GM21360 (cell line): Measurements from ENCODE around the gene PRELP.
"Not testable (repeated sequence)": the region's sequence is repeated elsewhere in the genome, so short reads cannot be mapped to it uniquely, and the experiment has no call there.

Source experiments
- ATAC-seq: cut with Tn5 transposase; IDR thresholded peaks from one replicate; pipeline ENCODE4 v1.9.1; 2021; ENCODE audit warnings: mild to moderate bottlenecking, moderate library complexity; ENCODE audit not compliant: unreplicated experiment

PRELP gene

DNA sequence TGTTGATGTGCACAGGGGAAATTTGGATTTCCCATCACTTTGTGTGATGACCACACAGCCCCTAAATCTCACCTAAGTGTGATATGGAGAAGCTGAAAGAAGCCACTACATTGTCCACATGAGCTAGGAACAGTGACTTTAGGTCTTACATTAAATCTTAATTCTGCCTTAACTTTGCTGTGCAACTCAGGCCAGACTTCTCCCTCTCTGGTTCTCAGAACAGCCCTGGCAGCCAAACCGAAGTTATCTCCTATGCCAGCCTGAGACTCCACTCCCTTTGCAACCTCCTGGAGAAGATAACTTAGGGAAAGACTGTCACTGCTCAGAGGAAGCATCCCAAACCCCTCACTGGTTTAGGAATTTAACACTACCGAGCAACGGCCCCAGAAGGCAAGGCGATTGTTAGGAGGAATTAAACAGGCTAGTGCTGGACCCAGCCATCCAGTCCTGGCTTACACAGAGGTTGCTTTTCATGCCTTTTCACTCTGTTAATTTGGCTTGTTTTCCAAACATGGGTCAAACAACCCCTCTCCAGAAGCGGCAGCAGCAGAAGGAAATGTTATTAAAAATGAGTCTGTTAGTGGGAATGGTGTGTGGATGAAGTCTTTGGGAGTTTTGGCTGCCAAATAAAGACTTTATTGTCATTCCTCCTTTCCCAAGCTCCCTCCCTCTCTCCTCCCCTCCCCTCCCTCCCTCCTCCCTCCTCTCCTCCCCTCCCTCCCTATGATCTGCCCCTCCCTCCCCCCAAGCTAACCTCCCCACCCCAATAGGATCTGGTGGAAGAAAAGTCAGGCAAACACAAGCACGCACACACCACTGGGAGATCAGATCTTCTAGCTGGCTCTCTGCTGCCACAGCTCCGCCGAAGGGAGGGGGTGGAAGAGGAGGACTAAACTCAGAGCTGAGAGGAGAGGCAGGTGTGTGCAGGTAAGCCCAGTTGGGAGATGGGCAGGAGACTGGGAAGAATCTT is at the start of gene PRELP:
PRELP (plus strand) TSS at position 795 of the 970 bp plus-strand sequence. CDS start 7,379 bp downstream, outside the sequence.
- no peak for ATAC-seq

DNA sequence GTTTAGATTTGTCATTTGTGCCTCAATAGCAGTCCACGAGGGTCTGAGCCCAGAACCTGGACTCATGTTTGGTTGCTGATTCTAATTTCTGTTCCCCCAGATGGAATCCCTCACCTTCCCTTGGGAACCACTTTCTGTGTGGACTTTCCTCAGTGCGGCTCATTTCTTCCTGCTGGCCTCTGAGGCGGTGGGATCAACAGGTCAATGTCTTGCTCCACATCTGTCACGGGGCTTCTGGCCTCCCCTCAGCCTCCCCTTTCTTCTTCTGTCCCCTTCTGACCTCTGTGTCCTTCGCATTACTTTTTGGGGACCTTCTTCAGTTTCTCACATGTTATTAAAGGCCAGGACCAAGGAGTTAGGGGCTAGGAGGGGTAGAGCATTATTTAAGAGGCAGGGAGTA is 49.2 kb upstream of the PRELP start:
- ATAC-seq, result no peak

DNA sequence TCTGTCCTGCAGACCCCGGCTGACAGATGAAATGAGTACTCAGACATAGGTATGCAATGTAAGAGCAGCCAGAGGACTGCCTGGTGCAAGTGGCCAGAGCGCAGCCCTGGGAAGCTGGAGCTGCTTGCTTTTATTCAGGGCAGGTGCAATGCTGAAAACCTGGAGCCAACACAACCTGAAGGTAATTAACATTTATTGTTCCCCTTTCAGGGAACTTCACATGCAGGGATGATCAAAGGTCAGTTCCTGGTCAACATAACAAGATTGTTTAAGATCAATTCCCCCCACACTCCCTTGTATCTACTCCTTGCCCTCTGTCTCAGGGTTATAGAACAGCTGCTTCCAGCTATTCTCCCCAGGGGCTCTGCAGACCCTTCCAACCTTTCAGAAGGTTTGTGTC is 48.7 kb upstream of the PRELP start:
- ATAC-seq, result no peak

DNA sequence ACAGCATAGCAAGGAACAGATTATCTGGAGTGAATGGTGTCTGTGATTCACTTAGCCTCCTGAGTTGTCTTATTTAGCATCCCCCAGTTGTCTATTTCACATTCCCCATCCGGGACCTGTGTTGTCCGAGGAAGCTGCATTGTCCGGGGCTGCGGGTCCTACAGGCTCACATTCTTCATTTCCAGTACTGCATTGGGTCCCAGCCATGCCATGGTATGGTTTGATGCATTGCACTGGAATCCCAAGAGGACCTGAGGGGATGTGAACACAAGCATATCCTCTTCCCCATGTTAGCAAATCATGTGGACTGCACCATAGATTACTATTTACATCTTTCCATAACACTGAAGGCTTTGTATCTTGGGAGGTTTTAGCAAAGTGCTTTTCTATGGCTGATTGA is 48.2 kb upstream of the PRELP start:
- ATAC-seq, result no peak

DNA sequence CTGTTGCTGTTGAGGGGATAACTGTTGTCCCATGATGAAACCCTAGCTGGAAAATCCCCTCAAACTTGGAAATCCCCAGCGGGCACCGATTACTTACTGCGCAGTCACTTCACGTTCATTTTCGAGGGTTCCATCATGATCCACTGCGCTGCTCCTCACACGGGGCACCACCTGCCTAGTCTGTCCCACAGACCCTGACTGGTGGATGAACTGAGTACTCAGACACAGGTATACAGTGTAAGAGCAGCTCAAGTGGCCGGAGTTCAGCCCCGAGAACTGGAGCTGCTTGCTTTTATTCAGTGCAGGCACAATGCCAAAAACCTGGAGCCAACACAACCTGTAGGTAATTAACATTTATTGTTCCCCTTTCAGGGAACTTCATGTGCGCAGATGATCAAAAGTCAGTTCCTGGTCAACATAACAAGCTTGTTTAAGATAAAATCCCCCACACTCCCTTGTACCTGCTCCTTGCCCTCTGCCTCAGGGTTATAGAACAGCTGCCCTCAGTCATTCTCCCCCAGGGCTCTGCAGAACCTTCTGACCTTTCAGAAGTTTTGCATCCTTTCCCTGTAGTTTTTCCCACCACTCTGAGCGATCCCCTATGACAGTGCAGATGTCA is 46.5 kb upstream of the PRELP start:
- ATAC-seq, result no peak

DNA sequence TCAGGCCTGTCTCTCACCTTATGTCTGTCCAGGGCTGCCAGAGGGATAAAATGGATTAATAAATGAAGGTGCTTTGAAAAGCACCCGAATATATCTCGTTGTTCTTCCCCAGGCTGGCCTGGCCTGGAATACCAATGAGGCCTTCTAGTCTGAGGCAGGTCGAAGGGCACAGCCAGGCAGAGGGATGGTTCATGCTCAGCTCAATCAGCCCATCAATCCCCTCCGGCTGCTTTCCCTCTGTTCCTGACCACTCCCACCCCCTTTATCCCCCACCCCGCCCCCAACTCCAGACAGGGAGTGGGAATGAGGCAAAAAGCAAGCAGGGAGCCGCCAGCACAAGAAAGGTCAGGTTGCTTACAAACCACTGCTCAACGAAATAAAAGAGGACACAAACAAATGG is 40.0 kb upstream of the PRELP start:
- no peak for ATAC-seq

DNA sequence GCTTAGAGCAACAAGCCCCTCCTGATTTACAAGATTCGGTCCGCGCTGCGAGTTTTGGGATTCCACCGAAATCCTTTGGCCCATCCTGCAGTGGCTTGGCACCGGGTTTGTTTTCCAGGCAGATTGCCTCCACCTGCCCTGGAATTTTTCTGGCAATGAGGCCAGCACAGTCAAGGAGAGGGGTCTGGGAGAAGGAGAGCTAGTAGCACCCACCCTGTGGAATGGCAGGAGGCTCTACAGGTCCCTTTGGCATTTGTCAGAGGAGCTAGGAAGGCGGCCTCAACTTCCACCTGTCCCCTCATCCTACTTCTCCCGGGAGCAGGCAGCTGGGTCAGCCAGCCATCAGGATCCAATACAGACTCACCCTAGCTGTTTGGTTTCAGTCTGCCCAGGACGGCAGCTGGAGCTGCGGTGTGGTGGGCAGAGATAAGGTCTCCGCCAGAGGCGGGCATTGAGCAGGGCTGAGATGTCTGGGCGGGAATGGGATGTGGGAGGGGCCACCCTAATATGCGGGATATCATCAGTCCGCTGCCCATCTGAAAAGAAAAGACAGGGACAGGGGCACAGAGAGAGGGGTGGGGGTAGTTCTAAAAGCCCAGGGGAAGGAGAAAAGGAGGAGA is 37.8 kb upstream of the PRELP start:
- no peak for ATAC-seq

DNA sequence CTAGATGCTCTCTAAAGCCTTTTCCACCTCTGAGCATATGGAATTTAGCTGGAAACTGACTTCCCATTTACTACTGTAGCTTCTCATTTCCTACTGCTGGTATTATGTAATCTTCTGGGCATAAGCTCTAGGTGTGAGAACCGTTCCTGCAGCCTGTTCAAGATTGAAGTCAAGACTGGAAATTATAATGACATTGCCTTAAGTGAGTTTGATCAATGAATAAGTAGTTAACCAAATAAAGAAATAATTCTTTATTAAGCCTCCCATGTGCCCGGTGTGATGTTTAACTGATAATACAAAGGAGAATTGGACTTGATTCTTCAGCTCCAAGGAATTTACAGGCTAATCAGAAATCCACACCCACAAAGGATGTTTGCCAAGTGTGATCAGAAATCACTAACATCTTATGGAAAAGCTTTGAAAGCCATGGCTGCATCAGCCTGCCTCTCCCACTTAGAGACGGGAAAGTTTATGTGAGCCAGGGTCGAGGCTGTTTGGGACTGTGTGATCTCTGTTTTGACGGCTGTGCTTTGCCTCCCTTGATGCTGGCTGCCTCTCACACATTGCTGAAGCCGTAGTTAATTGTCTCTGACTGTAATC is 36.4 kb upstream of the PRELP start:
- no peak for ATAC-seq

DNA sequence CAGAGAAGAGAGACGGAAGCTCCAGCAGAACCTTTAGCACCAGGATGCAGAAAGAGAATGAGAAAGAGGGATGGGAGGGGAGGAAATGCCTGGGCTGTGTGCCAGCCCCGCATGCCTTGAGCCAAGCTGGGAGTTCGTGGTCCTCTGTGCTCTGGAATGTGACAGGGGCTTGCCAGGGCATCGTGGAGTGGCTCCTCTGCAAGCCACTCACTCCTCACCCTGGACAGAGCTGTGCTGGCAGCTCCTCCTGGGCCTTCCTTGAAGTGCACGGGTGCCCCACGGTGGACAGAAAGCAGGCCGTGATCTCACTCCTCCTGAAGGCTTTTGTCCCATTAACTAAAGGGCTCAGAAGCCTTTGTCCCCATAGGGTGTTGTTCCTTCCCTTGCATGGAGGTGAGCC is 34.8 kb upstream of the PRELP start:
- ATAC-seq, result no peak

DNA sequence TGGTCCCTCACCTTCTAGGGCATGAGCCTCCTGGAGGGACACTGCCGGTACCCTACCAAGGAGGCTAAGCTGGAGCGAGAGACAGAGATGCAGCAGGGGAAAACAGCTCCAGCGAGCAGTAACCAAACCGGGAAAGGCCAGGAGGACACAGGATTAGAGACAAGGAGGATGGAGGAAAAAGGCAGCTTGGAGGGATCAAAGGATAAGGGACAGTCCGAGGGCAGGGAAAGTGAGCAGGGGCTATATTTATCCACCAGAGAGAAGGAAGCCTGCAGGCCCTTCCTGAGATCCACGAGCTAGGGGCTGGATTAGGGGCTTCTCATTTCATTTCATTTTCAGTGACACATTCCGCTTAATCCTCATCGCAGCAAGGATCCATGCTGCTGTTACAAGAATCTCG is 33.8 kb upstream of the PRELP start:
- ATAC-seq, result no peak

DNA sequence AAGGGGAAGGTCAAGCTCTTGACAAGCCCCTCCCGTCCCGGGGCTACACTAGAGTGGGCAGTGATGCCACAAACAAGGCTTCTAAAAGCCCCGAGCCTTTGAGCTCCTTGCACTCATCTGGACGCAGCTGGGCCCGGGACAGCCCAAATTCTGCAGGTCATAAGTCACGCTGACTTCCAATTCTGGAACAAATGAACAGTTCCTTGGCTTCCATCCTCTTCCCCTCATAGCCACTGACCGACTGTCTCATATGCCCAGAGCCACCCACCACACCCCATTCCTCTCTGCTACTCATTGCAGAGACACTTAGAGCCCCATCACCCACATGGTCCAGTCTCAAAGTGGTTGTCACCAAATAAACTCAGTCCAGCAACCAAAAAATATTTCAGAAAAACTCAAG is 32.8 kb upstream of the PRELP start:
- no peak for ATAC-seq

DNA sequence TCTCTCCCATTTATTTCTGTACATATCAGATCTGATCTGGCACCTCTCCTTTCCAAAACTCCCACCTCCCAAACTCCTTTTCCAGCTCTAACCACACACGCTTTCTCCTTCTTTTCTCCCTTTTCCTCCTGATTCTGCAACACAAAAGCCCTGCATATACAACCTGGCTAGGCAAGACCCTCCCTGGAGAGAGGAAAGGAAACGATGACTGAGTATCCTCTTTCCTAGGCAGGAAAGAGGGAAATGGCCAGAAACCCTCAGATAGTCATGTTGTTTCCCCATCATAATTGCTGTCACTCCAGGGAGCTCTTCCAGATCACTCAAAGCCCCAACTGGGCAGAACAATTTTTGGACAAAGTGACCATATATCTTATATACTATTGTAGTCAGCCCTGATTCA is 32.3 kb upstream of the PRELP start:
- ATAC-seq, result no peak

DNA sequence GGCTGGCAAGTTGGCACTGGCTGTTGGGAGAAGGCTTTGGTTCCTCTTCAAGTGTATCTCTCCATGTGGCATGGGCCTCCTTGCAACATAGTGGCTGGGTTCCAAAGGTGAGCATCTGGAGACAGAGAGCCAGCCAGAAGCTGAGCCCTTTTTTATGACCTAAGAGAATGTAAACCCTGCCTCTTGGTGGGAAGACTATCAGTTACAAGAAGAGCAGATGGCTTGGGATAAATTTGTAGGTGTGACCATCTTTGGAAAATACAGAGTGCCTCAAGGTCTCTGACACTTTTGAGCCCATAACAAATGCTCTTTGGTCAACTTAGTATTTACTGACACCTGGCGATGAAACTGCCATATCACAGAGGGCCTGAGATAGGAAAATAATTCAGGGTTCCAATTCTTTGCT is 31.4 kb upstream of the PRELP start:
- no peak for ATAC-seq

DNA sequence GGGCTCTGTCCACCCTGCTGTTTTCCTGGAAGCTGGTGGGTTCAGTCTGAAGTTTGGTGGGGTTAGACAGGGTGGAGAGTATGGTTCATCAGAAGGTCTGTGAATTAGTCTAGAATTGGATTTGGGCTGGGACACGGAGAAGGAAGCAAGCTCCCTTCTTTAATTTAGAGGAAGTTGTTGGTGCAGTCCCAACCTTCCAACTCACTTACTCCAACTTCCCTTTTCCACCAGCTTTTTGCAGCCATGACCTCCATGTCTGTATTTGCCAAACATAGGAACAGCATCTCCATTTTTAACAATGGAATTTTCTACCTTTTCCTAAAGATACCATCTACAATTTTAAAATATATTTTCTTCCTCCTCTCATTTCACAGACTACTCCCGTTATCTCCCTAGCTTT is 28.5 kb upstream of the PRELP start:
- no peak for ATAC-seq

DNA sequence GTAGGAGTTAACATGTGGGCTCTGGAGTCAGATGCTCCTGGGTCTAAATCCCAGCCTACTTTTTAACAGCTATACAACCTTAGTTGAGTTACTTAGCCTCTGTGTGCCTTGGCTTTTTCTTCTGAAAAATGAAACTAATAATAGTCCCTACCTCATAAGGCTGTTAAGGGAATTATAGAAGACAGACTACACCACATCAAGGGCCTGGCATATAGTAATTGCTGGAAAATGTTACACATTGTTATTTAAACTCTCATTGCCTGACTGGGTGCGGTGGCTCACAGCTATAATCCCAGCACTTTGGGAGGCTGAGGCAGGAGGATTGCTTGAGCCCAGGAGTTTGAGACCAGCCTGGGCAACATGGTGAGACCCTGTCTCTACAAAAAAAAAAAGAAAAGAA is 28.0 kb upstream of the PRELP start:
- not testable (repeated sequence) for ATAC-seq

DNA sequence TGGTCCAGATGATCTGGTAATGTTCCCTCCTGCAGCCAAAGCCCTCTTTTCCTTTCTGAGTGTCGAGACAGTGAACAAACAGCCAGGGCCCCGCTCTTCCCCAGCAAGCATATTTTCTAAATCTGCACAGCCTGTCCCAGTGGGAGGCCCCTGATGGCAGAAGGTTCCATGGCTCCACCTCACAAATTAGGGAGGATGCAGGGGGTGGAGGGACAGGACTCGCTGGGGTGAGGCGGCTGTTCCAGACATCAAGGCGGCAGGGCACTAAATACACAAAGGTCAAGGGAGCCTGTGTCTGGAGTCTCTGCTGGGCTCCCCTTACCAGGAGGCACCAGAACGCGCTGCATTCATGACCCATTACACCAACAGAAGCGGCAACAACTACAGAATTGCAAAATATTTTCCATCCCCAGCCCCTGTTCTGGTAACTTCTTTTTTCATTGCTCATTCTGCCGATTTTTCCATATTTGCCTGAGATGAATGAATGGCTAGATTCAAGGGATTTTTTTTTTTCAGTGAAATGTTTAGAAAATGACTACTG is 27.0 kb upstream of the PRELP start:
- no peak for ATAC-seq

DNA sequence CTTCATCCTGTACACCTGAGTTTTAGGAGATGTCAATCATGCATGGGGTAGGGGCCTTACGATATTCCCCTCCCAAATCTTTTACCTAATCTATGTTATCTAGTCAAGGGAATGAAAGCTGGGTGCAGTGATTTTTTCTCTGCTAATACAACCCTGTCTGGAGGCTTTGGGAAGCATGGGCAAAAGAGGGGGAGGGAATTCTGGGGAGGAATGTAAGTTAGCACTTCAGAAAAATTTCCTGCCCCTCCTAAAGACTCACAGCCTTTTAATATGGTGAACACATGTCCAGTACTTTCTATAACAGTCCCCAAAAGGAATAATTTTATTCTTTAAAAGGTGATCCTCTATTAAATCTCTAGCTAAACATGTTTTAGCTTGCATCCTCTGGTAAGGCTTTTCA is 25.6 kb upstream of the PRELP start:
- ATAC-seq, result no peak

DNA sequence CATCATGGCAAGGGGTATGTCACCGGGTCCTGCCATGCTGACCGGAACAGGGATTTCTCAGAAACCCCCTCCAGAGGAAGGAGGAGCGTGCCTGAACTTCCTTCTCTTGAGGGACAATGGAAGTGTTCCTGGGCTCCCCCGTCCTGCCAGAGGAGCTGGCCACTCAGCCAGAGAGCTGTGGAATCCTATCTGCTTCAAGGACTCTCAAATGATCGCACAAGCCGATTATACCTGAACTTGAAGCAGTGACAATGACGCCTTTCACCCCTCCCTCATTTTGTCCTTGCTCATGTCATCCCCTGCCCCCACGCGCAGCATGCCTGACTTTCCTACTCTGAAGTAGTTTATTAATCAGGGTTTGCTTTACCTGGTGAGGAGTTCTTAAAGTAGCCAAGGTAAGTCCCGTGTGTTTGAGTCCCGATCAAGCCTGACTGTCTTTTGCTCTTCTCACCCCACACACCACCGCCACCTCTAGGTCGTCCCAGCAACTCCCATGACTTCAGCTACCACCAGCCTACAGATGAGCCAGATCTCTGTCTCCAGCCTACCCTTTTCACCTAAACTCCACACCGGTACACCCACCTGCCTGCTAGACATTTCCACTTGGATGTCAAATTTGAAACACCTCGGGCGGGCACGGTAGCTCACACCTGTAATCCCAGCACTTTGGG is 25.0 kb upstream of the PRELP start:
- ATAC-seq, result no peak

DNA sequence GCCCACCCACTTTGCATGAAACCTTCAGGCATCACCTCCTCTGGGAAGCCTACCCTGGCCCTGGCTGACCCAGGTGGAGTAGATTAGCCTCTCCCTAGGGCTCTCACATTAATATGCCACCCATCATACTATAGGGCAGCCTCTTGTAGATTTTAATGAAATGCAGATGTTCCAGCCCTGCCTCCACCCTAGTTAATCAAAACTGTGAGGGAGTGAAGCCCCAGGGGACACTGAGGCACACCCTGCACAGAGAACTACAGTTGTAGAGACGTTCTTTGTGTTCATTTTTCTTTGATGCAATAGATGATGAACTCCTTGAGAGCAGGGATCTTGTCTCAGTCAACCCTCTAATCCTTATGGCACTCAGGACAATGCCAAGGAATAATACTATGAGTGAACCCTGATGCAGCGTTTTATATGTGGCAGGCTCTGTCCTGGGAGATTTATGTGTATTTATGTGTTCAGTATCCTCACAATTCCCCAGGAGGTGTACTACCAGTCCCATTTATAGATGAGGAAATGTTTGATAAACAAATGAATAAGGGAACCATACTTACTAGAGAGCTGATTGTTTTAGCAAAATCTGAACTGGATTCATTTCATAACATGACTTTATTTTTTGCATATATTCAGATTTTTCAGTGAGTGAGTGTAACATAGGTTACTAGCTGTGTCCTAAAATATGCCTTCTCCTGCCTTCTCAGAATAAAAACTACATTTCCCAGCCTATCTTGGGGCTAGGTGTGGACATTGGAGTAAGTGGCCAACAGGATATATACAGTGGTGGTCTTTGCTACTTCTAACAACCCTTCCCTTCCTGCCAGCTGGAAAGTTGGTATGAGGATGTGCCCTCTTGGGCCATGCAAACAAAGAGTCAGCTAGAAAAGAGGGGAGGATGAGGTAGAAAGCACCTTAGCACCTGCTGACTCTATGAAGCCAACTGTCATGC is 23.5 kb upstream of the PRELP start:
- no peak for ATAC-seq

DNA sequence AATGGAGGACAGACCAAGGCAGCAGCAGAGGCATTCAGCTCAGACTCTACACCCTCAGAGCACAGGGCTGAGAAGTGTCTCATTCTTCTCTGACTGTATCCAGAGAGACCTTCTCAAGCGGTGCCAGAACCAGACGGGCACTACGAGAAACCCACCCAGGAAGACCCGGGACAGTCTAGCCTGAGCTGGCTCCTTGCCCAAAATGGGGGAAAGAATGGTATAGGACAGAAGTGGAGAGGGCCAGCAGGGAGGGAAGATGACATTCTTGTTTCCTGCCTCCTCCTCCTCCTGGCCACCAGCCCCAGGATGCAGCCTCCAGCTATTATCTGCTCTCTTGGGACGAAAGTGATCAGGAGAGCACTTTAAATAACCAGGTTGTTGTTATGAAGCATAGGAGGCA is 22.6 kb upstream of the PRELP start:
- ATAC-seq, result no peak
